Gastrocnemius medialis (tissue), 4 donors: ENCODE data around the gene EYA4.

Experiments
- CTCF ChIP-seq, 5 experiments: fragments of 450-650 bp in 3 of 5; fragments of 200-600 bp in 2 of 5; sonication (generic) in 2 of 5; IDR thresholded peaks in 4 of 5; conservative IDR thresholded peaks in 1 of 5; 1 replicate in 4 of 5; 2 replicates in 1 of 5; pipeline ENCODE4 v1.5.1; 2016 to 2019; ENCODE audit warnings: antibody characterized with exemption in 5 of 5, mild to moderate bottlenecking in 3 of 5, moderate library complexity in 3 of 5
- POLR2A ChIP-seq, 2 donors: fragments of 450-650 bp; IDR thresholded peaks; one replicate each; pipeline ENCODE4 v1.6.1; 2017; ENCODE audit warnings: antibody characterized with exemption in 2 of 2, mild to moderate bottlenecking in 2 of 2, moderate library complexity in 2 of 2

DNA sequence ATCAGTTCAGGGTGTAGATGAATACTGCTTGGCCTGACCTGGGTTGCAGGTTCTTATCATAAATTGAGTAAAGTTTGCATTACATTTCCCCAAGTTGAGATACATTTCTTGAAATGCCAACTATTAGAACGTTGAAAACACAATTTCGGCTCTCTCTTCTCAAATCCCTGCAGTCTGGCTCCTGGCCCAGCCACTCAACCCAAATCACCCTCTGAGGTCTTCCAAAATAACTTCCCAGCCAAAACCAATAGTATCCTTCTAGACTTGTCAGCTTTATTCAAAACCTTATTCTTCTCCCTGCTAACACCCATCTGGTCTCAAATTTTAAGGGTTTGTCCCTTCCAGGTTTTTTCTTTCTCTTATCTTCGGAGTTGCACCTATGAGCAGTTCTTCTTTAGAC, 263.6 kb downstream of the EYA4 start:
- TF ChIP-seq POLR2A (IDR thresholded peaks at IDR 0.05): no peak
- no peak for TF ChIP-seq CTCF (IDR thresholded peaks at IDR 0.05 in 4 of 5, conservative IDR thresholded peaks at IDR 0.05 in 1 of 5)
